SK-N-SH (cell line): ENCODE results near the gene RIT1. TPM values are rescaled to one million over a fixed set of nuclear protein-coding genes. Genes with fewer than 3 reads are reported as not detected.

Experiments used
- CTCF ChIA-PET: fragments of 300-600, 350-600 bp; formaldehyde crosslinking; extraction: SDS; loops from one replicate; lab custom pipeline; 2021; lab: Yijun Ruan, JAX
- POLR2A ChIA-PET: fragments of 350-600 bp; sonication (Branson Sonifier 250); formaldehyde crosslinking; extraction: SDS; loops from one replicate; lab custom pipeline; 2020; ENCODE audit warnings: antibody characterized with exemption, inconsistent platforms; lab: Yijun Ruan, JAX
- DNase-seq: peaks from one replicate; pipeline ENCODE4 v3.0.0; 2012
- H2AFZ ChIP-seq: fragments of 200-600 bp; sonication (generic); 2 replicates; pipeline ENCODE4 v1.8.1; 2016; ENCODE audit warnings: antibody characterized with exemption, mild to moderate bottlenecking, low read depth
- H3F3A ChIP-seq: fragments of 200-600 bp; sonication (generic); replicated peaks from 2 replicates; pipeline ENCODE3; 2016; ENCODE audit warnings: antibody characterized with exemption, mild to moderate bottlenecking; ENCODE audit not compliant: insufficient read depth
- H3K27ac ChIP-seq, 2 experiments: fragments of 200-500 bp in 1 of 2; fragments of 200-600 bp in 1 of 2; sonication (Bioruptor generic) in 1 of 2; sonication (generic), shearing (Covaris generic) in 1 of 2; 2 replicates each; pipeline versions ENCODE4 v1.5.1 to v1.6.1; 2014 to 2016; ENCODE audit warnings: low read depth in 2 of 2, inconsistent platforms in 1 of 2, low read length in 1 of 2, mild to moderate bottlenecking in 1 of 2, mixed read lengths in 1 of 2
- H3K27me3 ChIP-seq: fragments of 200-600 bp; sonication (generic), shearing (Covaris generic); 2 replicates; pipeline ENCODE4 v1.6.1; 2016; ENCODE audit warnings: mixed run types; ENCODE audit not compliant: insufficient read depth
- H3K36me3 ChIP-seq, 2 experiments: fragments of 200-500 bp in 1 of 2; fragments of 200-600 bp in 1 of 2; sonication (Bioruptor generic) in 1 of 2; sonication (generic) in 1 of 2; replicated peaks in 1 of 2; 2 replicates each; pipeline versions ENCODE3 to v1.5.1; 2014 to 2016; ENCODE audit warnings: low read length in 1 of 2, mild to moderate bottlenecking in 1 of 2; ENCODE audit not compliant: insufficient read depth in 2 of 2, control insufficient read depth in 1 of 2
- H3K4me1 ChIP-seq, 2 experiments: fragments of 200-500 bp in 1 of 2; fragments of 200-600 bp in 1 of 2; sonication (Bioruptor generic) in 1 of 2; sonication (generic), shearing (Covaris generic) in 1 of 2; 2 replicates each; pipeline versions ENCODE4 v1.5.1 to v1.6.1; 2014 to 2016; ENCODE audit warnings: low read depth in 1 of 2, low read length in 1 of 2, mixed run types in 1 of 2; ENCODE audit not compliant: insufficient read depth in 2 of 2, control insufficient read depth in 1 of 2
- H3K4me2 ChIP-seq: fragments of 200-600 bp; sonication (generic), shearing (Covaris generic); 2 replicates; pipeline ENCODE4 v1.6.1; 2017; ENCODE audit warnings: mixed run types
- H3K4me3 ChIP-seq, 2 experiments: fragments of 200-500 bp in 1 of 2; fragments of 200-600 bp in 1 of 2; sonication (Bioruptor generic) in 1 of 2; sonication (generic), shearing (Covaris generic) in 1 of 2; 2 replicates each; pipeline versions ENCODE4 v1.5.1 to v1.8.1; 2014 to 2016; ENCODE audit warnings: low read depth in 2 of 2, inconsistent platforms in 1 of 2, low read length in 1 of 2, mild to moderate bottlenecking in 1 of 2, mixed read lengths in 1 of 2, moderate library complexity in 1 of 2
- H3K79me2 ChIP-seq: fragments of 200-600 bp; sonication (generic); 2 replicates; pipeline ENCODE4 v1.8.1; 2017; ENCODE audit warnings: mild to moderate bottlenecking; ENCODE audit not compliant: insufficient read depth
- H3K9ac ChIP-seq: fragments of 200-600 bp; sonication (generic); 2 replicates; pipeline ENCODE4 v1.6.1; 2017; ENCODE audit warnings: mixed run types
- H3K9me2 ChIP-seq: fragments of 200-600 bp; sonication (generic); 2 replicates; pipeline ENCODE4 v1.6.1; 2017; ENCODE audit warnings: mixed run types
- H3K9me3 ChIP-seq: fragments of 200-600 bp; sonication (generic); 2 replicates; pipeline ENCODE4 v1.6.1; 2017; ENCODE audit warnings: mixed run types, mild to moderate bottlenecking, moderate library complexity
- H4K20me1 ChIP-seq: fragments of 200-600 bp; sonication (generic); 2 replicates; pipeline ENCODE4 v1.6.1; 2017; ENCODE audit warnings: mild to moderate bottlenecking, mixed run types; ENCODE audit not compliant: insufficient read depth
- FOSL2 ChIP-seq: IDR thresholded peaks from 2 replicates; pipeline ENCODE4 v1.4.0; 2012; ENCODE audit warnings: low read depth, mild to moderate bottlenecking, moderate library complexity, borderline replicate concordance
- FOXJ3 ChIP-seq: sonication (generic); formaldehyde crosslinking; IDR thresholded peaks from 2 replicates; pipeline ENCODE4 v1.5.1; 2020; ENCODE audit warnings: mild to moderate bottlenecking, missing genetic modification reagents
- JUND ChIP-seq: IDR thresholded peaks from 2 replicates; pipeline ENCODE4 v1.4.0; 2012
- MXI1 ChIP-seq: IDR thresholded peaks from 2 replicates; pipeline ENCODE4 v1.6.1; 2012; ENCODE audit warnings: mild to moderate bottlenecking, low read depth, low read length, improper control_type of control experiment
- POLR2AphosphoS5 ChIP-seq: IDR thresholded peaks from 2 replicates; pipeline ENCODE4 v1.6.1; 2012; ENCODE audit warnings: low read depth, low read length
- RCOR1 ChIP-seq: fragments of 150-350 bp; IDR thresholded peaks from 2 replicates; pipeline ENCODE4 v1.6.1; 2017; ENCODE audit warnings: antibody characterized with exemption, low read length
- TAF1 ChIP-seq: IDR thresholded peaks from 2 replicates; pipeline ENCODE4 v1.6.1; 2012; ENCODE audit warnings: low read depth, mild to moderate bottlenecking, low read length, moderate library complexity, borderline replicate concordance
- USF1 ChIP-seq: IDR thresholded peaks from 2 replicates; pipeline ENCODE4 v1.4.0; 2012; ENCODE audit warnings: low read depth, borderline replicate concordance
- YY1 ChIP-seq: IDR thresholded peaks from 2 replicates; pipeline ENCODE4 v1.4.0; 2012; ENCODE audit warnings: low read depth, mild to moderate bottlenecking
- WGBS: methylation state at CpG from one replicate; pipeline ENCODE4 v1.1.6; 2017; ENCODE audit warnings: low lambda C conversion rate; 5-methylcytosine and 5-hydroxymethylcytosine counted together
- polyA plus RNA-seq, 3 experiments: library from polyadenylated mRNA; depleted of rRNA; stranded (reverse); fragments of >200 nt; gene quantifications; 2 replicates each; pipeline ENCODE4 v1.2.3, GENCODE V29; 2012
- TF ChIP-seq, protein P1 (sequence below): IDR thresholded peaks from 2 replicates; pipeline ENCODE4; 2012
- TF ChIP-seq, protein P2 (sequence below): fragments of 150-350 bp; IDR thresholded peaks from 2 replicates; pipeline ENCODE4 v1.6.1; 2017; ENCODE audit warnings: antibody characterized with exemption, low read length, low read depth, borderline replicate concordance

Gene RIT1
- polyA plus RNA-seq (2012; rRNA removed): 28.8 and 35.3 TPM in 2 replicates
- 35.5 and 36.8 TPM in 2 replicates for polyA plus RNA-seq (2012; cell fraction: cytosol; rRNA removed)
- 18.0 and 29.0 TPM in 2 replicates for polyA plus RNA-seq (2012; cell fraction: nucleus; rRNA removed)

DNA sequence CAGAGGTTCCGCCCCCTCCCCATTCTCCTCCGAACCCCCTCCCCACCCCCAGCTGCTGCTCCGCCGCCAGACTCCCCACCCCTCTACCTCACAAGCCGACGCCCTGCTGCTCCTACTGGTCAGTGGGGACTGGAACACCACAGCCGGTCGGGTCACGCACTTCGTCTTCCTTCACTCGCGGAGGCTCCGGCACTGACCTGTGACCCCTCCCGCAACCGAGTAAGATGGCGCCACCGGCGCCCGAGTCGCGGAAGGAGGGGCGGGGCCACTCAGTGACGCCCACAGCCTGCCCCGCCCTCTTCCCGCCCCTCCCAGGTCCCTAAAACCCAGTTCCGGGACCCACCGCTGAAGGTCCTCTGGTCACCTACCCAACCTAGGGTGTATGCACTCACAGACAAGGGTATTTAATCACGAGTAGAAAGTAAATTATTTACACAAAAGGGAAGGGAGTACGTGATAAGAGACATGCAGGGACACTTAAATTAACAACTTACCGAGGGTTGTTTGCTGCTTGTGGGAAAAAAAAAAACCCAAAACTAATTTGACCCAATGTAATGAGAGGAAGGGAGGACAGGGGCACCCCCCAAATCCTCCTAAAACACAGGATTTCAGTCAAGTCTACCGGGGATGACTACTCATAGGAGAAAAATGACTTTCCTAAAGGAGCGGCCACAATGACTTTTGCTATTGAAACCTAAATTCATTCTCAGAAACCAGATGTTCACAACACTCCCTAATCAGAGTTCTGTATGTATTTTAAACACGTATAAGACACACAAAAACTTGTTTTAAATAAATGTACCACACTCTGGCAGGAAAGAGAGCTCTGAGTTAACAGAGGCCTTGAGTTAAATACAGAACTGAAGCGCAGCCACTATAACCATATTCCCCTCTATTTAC is at the start of gene RIT1:
RIT1 (minus strand) TSS at position 194 of the 900 bp plus-strand sequence. CDS start 588 bp downstream, outside the sequence.
- ChIA-PET CTCF (interaction anchor here (0.6 to 1.1 kb wide), 5 partner anchors 13 to 148 kb away, joined by 3 to 4 read pairs (median 3); partner anchors contain the start of gene GON4L), POLR2A (interaction anchor here (0.6 to 1.3 kb wide), 4 partner anchors 15 to 78 kb away, joined by 3 to 4 read pairs (median 3); partner anchors contain the start of gene KHDC4)
- Histone ChIP-seq H4K20me1 (no peaks in the 10 kb centered on the region), H3K9me3 (no peaks in the 10 kb centered on the region), H3K4me3 (peak within 1 kb of the TSS; percentile 56 to 94), H3K79me2 (peaks cover 49% of the 10 kb centered on the region), H3K4me2 (peak within 1 kb of the TSS; percentile 98), H3K27me3 (no peaks in the 10 kb centered on the region), H3K9me2 (no peaks in the 10 kb centered on the region), H2AFZ (peak within 1 kb of the TSS; percentile 67; the same call in 1 of the 2 replicates), H3K27ac (peak within 1 kb of the TSS; percentile 70 to 76), H3K4me1 (peaks cover 0 to 8% of the 10 kb centered on the region in 2 experiments; a peak in 3 of 4 replicates), H3F3A (peaks cover 62% of the 10 kb centered on the region), H3K36me3 (peaks cover 43 to 87% of the 10 kb centered on the region in 2 experiments), H3K9ac (peak within 1 kb of the TSS; percentile 86)
- 11% methylated on average over 22 of the region's 34 CpGs for WGBS
- TF ChIP-seq FOXJ3 (no peak), TAF1 (peak; percentile 11; the same call in 1 of the 2 replicates), JUND (0 out of 2 replicates have a peak, but pooled peaks have one; percentile 19), RCOR1 (no peak), YY1 (peak; percentile 84; the same call in 1 of the 2 replicates), MXI1 (peak; percentile 46; the same call in 1 of the 2 replicates), FOSL2 (0 out of 2 replicates have a peak, but pooled peaks have one; percentile 5), POLR2AphosphoS5 (peak; percentile 44)
- TF ChIP-seq, protein P1, sequence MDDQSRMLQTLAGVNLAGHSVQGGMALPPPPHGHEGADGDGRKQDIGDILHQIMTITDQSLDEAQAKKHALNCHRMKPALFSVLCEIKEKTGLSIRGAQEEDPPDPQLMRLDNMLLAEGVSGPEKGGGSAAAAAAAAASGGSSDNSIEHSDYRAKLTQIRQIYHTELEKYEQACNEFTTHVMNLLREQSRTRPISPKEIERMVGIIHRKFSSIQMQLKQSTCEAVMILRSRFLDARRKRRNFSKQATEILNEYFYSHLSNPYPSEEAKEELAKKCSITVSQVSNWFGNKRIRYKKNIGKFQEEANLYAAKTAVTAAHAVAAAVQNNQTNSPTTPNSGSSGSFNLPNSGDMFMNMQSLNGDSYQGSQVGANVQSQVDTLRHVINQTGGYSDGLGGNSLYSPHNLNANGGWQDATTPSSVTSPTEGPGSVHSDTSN: peak; percentile 40
- DNase-seq: peak; percentile 92

- Histone ChIP-seq H3K4me1 (peaks cover 3 to 17% of the 10 kb centered on the region in 2 experiments; a peak in 2 of 4 replicates), H4K20me1 (peaks cover 6% of the 10 kb centered on the region; the same call in 1 of the 2 replicates), H3K9me2 (no peaks in the 10 kb centered on the region), H2AFZ (no peak overlapping the region), H3K36me3 (peaks cover 54 to 72% of the 10 kb centered on the region in 2 experiments), H3K79me2 (peaks cover 33% of the 10 kb centered on the region), H3K9me3 (no peaks in the 10 kb centered on the region), H3K4me3 (no peak overlapping the region), H3K4me2 (no peak overlapping the region), H3K27ac (peak overlapping the region in 1 of 2 experiments; percentile 23; a peak in 1 of 4 replicates), H3K9ac (no peak overlapping the region; the same call in 1 of the 2 replicates), H3K27me3 (no peaks in the 10 kb centered on the region), H3F3A (peaks cover 29% of the 10 kb centered on the region)
- ChIA-PET CTCF (interaction anchor here (1.0 to 1.4 kb wide), 3 partner anchors 14 to 30 kb away, joined by 3 to 4 read pairs (median 3); no protein-coding TSS in a partner anchor), POLR2A (no interaction called here)
- TF ChIP-seq, protein P2, sequence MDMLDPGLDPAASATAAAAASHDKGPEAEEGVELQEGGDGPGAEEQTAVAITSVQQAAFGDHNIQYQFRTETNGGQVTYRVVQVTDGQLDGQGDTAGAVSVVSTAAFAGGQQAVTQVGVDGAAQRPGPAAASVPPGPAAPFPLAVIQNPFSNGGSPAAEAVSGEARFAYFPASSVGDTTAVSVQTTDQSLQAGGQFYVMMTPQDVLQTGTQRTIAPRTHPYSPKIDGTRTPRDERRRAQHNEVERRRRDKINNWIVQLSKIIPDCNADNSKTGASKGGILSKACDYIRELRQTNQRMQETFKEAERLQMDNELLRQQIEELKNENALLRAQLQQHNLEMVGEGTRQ: no peak
- TF ChIP-seq FOSL2 (no peak), POLR2AphosphoS5 (no peak), USF1 (no peak)
- 94% methylated on average over 3 of the region's 3 CpGs for WGBS
- DNase-seq: no peak
These were observed 49.1 kb upstream of the RIT1 start for GRCh38 chr1:155960081-155960745.
